ENCODE results near the gene ACER1.

The ACER1 gene

GRCh38 chr19:6259312-6259861, 74.0 kb downstream of the ACER1 start:
- no peak overlapping the region for H3K4me3 ChIP-seq (ENCODE audit: control insufficient read depth in 1 of 7, extremely low read depth in 1 of 7, insufficient read depth in 4 of 7, low read depth in 2 of 7, low read length in 6 of 7)
- peaks cover 0 to 4% (median under 1%) of the 10 kb centered on the region in 4 experiments for H3K4me1 ChIP-seq (ENCODE audit: control extremely low read depth in 1 of 4, control insufficient read depth in 4 of 4, insufficient read depth in 4 of 4, low read length in 3 of 4)
- H3K9me3 ChIP-seq (ENCODE audit: control extremely low read depth in 1 of 5, control insufficient read depth in 4 of 5, insufficient read depth in 2 of 5, low read depth in 1 of 5, low read length in 4 of 5), result peaks cover 0 to 2% (median 0%) of the 10 kb centered on the region in 5 experiments
- no peak for DNase-seq
- CTCF ChIA-PET, result interaction anchor here (1.0 kb wide), 1 partner anchor 9 kb away, joined by 3 read pairs; no protein-coding TSS in a partner anchor
- H3K27me3 ChIP-seq (replicated peaks in 2 of 5; ENCODE audit: control insufficient read depth in 4 of 5, insufficient read depth in 5 of 5, low read length in 4 of 5), result no peaks in the 10 kb centered on the region
- H3K36me3 ChIP-seq (ENCODE audit: control insufficient read depth in 4 of 4, insufficient read depth in 4 of 4, low read length in 3 of 4), result peaks cover 15 to 67% (median 44%) of the 10 kb centered on the region in 4 experiments
- H3K27ac ChIP-seq (ENCODE audit: insufficient read depth in 1 of 2, low read depth in 1 of 2, low read length in 2 of 2, poor library complexity in 1 of 2, severe bottlenecking in 2 of 2), result no peak overlapping the region
- 93% methylated on average over 5 of the region's 12 CpGs for WGBS (ENCODE audit: insufficient coverage)
- POLR2A ChIA-PET, result no interaction called here

- DNase-seq, result no peak
- CTCF ChIA-PET, result interaction anchor here (1.0 kb wide), 1 partner anchor 9 kb away, joined by 3 read pairs; no protein-coding TSS in a partner anchor
- POLR2A ChIA-PET, result no interaction called here
- Histone ChIP-seq H3K36me3 (ENCODE audit: control insufficient read depth in 4 of 4, insufficient read depth in 4 of 4, low read length in 3 of 4) (peaks cover 15 to 73% (median 48%) of the 10 kb centered on the region in 4 experiments), H3K4me1 (ENCODE audit: control extremely low read depth in 1 of 4, control insufficient read depth in 4 of 4, insufficient read depth in 4 of 4, low read length in 3 of 4) (peaks cover 0 to 4% (median under 1%) of the 10 kb centered on the region in 4 experiments), H3K27me3 (replicated peaks in 2 of 5; ENCODE audit: control insufficient read depth in 4 of 5, insufficient read depth in 5 of 5, low read length in 4 of 5) (no peaks in the 10 kb centered on the region), H3K4me3 (ENCODE audit: control insufficient read depth in 1 of 7, extremely low read depth in 1 of 7, insufficient read depth in 4 of 7, low read depth in 2 of 7, low read length in 6 of 7) (no peak overlapping the region), H3K9me3 (ENCODE audit: control extremely low read depth in 1 of 5, control insufficient read depth in 4 of 5, insufficient read depth in 2 of 5, low read depth in 1 of 5, low read length in 4 of 5) (peaks cover 0 to 2% (median 0%) of the 10 kb centered on the region in 5 experiments), H3K27ac (ENCODE audit: insufficient read depth in 1 of 2, low read depth in 1 of 2, low read length in 2 of 2, poor library complexity in 1 of 2, severe bottlenecking in 2 of 2) (no peak overlapping the region)
- WGBS (ENCODE audit: insufficient coverage), result 99% methylated on average over 15 of the region's 15 CpGs
Observed at GRCh38 chr19:6258812-6259311, 74.5 kb downstream of the ACER1 start.
